ENCODE measurements around the gene HEPH.

Gene HEPH

GRCh38 chrX:66162331-66162822, 1.7 kb upstream of the HEPH start:
- peaks cover 2% of the 10 kb centered on the region; the same call in 1 of the 2 replicates for H3K9me3 ChIP-seq (ENCODE audit: control insufficient read depth, insufficient read depth, low read depth, low read length)
- peaks cover 2% of the 10 kb centered on the region; the same call in 1 of the 2 replicates for H3K36me3 ChIP-seq (ENCODE audit: control insufficient read depth, insufficient read depth, low read length)
- no peak overlapping the region for H3K27ac ChIP-seq (ENCODE audit: low read depth, low read length)
- no peak overlapping the region for H3K9ac ChIP-seq (ENCODE audit: low read length)
- H3K27me3 ChIP-seq (ENCODE audit: control insufficient read depth, insufficient read depth, low read length): no peaks in the 10 kb centered on the region
- H3K4me1 ChIP-seq (ENCODE audit: control insufficient read depth, insufficient read depth, low read length): peaks cover 4% of the 10 kb centered on the region; the same call in 1 of the 2 replicates
- H3K4me3 ChIP-seq (ENCODE audit: low read depth, low read length): no peak overlapping the region

- peaks cover 2% of the 10 kb centered on the region; the same call in 1 of the 2 replicates for H3K9me3 ChIP-seq (ENCODE audit: control insufficient read depth, insufficient read depth, low read depth, low read length)
- H3K27me3 ChIP-seq (ENCODE audit: control insufficient read depth, insufficient read depth, low read length): no peaks in the 10 kb centered on the region
- H3K27ac ChIP-seq (ENCODE audit: low read depth, low read length): no peak overlapping the region
- H3K36me3 ChIP-seq (ENCODE audit: control insufficient read depth, insufficient read depth, low read length): peaks cover 10% of the 10 kb centered on the region; the same call in 1 of the 2 replicates
- peaks cover 4% of the 10 kb centered on the region; the same call in 1 of the 2 replicates for H3K4me1 ChIP-seq (ENCODE audit: control insufficient read depth, insufficient read depth, low read length)
- no peak overlapping the region for H3K4me3 ChIP-seq (ENCODE audit: low read depth, low read length)
- H3K9ac ChIP-seq (ENCODE audit: low read length): no peak overlapping the region
These were observed 600 bp upstream of the HEPH start for GRCh38 chrX:66163447-66163846.

- peak overlapping the region; percentile 78 for H3K9ac ChIP-seq (ENCODE audit: low read length)
- H3K36me3 ChIP-seq (ENCODE audit: control insufficient read depth, insufficient read depth, low read length): peaks cover 10% of the 10 kb centered on the region; the same call in 1 of the 2 replicates
- peak overlapping the region; percentile 82 for H3K4me3 ChIP-seq (ENCODE audit: low read depth, low read length)
- peaks cover 4% of the 10 kb centered on the region; the same call in 1 of the 2 replicates for H3K4me1 ChIP-seq (ENCODE audit: control insufficient read depth, insufficient read depth, low read length)
- no peaks in the 10 kb centered on the region for H3K27me3 ChIP-seq (ENCODE audit: control insufficient read depth, insufficient read depth, low read length)
- H3K27ac ChIP-seq (ENCODE audit: low read depth, low read length): peak overlapping the region; percentile 58; the same call in 1 of the 2 replicates
- H3K9me3 ChIP-seq (ENCODE audit: control insufficient read depth, insufficient read depth, low read depth, low read length): peaks cover 2% of the 10 kb centered on the region; the same call in 1 of the 2 replicates
These were observed 423 bp downstream of the HEPH start for GRCh38 chrX:66164470-66164869.

- peaks cover 10% of the 10 kb centered on the region; the same call in 1 of the 2 replicates for H3K36me3 ChIP-seq (ENCODE audit: control insufficient read depth, insufficient read depth, low read length)
- peaks cover 4% of the 10 kb centered on the region; the same call in 1 of the 2 replicates for H3K4me1 ChIP-seq (ENCODE audit: control insufficient read depth, insufficient read depth, low read length)
- no peak overlapping the region for H3K9ac ChIP-seq (ENCODE audit: low read length)
- peak overlapping the region; percentile 82 for H3K4me3 ChIP-seq (ENCODE audit: low read depth, low read length)
- H3K27ac ChIP-seq (ENCODE audit: low read depth, low read length): 0 out of 2 replicates have a peak overlapping the region, but pooled peaks have one; percentile 58
- H3K27me3 ChIP-seq (ENCODE audit: control insufficient read depth, insufficient read depth, low read length): no peaks in the 10 kb centered on the region
- peaks cover 2% of the 10 kb centered on the region; the same call in 1 of the 2 replicates for H3K9me3 ChIP-seq (ENCODE audit: control insufficient read depth, insufficient read depth, low read depth, low read length)
These were observed 884 bp downstream of the HEPH start for GRCh38 chrX:66164931-66165330.

GRCh38 chrX:66166671-66167070, 2.6 kb downstream of the HEPH start:
- Histone ChIP-seq H3K27me3 (ENCODE audit: control insufficient read depth, insufficient read depth, low read length) (no peaks in the 10 kb centered on the region), H3K27ac (ENCODE audit: low read depth, low read length) (no peak overlapping the region), H3K9ac (ENCODE audit: low read length) (no peak overlapping the region), H3K9me3 (ENCODE audit: control insufficient read depth, insufficient read depth, low read depth, low read length) (no peaks in the 10 kb centered on the region; the same call in 1 of the 2 replicates), H3K4me1 (ENCODE audit: control insufficient read depth, insufficient read depth, low read length) (peaks cover 4% of the 10 kb centered on the region; the same call in 1 of the 2 replicates), H3K4me3 (ENCODE audit: low read depth, low read length) (no peak overlapping the region), H3K36me3 (ENCODE audit: control insufficient read depth, insufficient read depth, low read length) (peaks cover 16% of the 10 kb centered on the region)

GRCh38 chrX:66167431-66167830, 3.4 kb downstream of the HEPH start:
- peaks cover 4% of the 10 kb centered on the region; the same call in 1 of the 2 replicates for H3K4me1 ChIP-seq (ENCODE audit: control insufficient read depth, insufficient read depth, low read length)
- no peaks in the 10 kb centered on the region for H3K27me3 ChIP-seq (ENCODE audit: control insufficient read depth, insufficient read depth, low read length)
- no peak overlapping the region for H3K27ac ChIP-seq (ENCODE audit: low read depth, low read length)
- H3K4me3 ChIP-seq (ENCODE audit: low read depth, low read length): no peak overlapping the region
- H3K9me3 ChIP-seq (ENCODE audit: control insufficient read depth, insufficient read depth, low read depth, low read length): no peaks in the 10 kb centered on the region; the same call in 1 of the 2 replicates
- no peak overlapping the region for H3K9ac ChIP-seq (ENCODE audit: low read length)
- H3K36me3 ChIP-seq (ENCODE audit: control insufficient read depth, insufficient read depth, low read length): peaks cover 24% of the 10 kb centered on the region

- no peaks in the 10 kb centered on the region for H3K27me3 ChIP-seq (ENCODE audit: control insufficient read depth, insufficient read depth, low read length)
- H3K9ac ChIP-seq (ENCODE audit: low read length): no peak overlapping the region
- peaks cover 49% of the 10 kb centered on the region for H3K36me3 ChIP-seq (ENCODE audit: control insufficient read depth, insufficient read depth, low read length)
- no peaks in the 10 kb centered on the region for H3K4me1 ChIP-seq (ENCODE audit: control insufficient read depth, insufficient read depth, low read length)
- no peak overlapping the region for H3K27ac ChIP-seq (ENCODE audit: low read depth, low read length)
- H3K9me3 ChIP-seq (ENCODE audit: control insufficient read depth, insufficient read depth, low read depth, low read length): peaks cover 38% of the 10 kb centered on the region
- H3K4me3 ChIP-seq (ENCODE audit: low read depth, low read length): no peak overlapping the region
These were observed 12.1 kb downstream of the HEPH start for GRCh38 chrX:66176134-66176533.

- Histone ChIP-seq H3K27ac (ENCODE audit: low read depth, low read length) (no peak overlapping the region), H3K27me3 (ENCODE audit: control insufficient read depth, insufficient read depth, low read length) (no peaks in the 10 kb centered on the region), H3K9me3 (ENCODE audit: control insufficient read depth, insufficient read depth, low read depth, low read length) (peaks cover 5% of the 10 kb centered on the region; the same call in 1 of the 2 replicates), H3K36me3 (ENCODE audit: control insufficient read depth, insufficient read depth, low read length) (peaks cover 61% of the 10 kb centered on the region), H3K9ac (ENCODE audit: low read length) (no peak overlapping the region), H3K4me1 (ENCODE audit: control insufficient read depth, insufficient read depth, low read length) (peaks cover 6% of the 10 kb centered on the region; the same call in 1 of the 2 replicates), H3K4me3 (ENCODE audit: low read depth, low read length) (no peak overlapping the region)
These were observed 27.5 kb downstream of the HEPH start for GRCh38 chrX:66191563-66191962.

- H3K27me3 ChIP-seq (ENCODE audit: control insufficient read depth, insufficient read depth, low read length): no peaks in the 10 kb centered on the region
- no peaks in the 10 kb centered on the region for H3K4me1 ChIP-seq (ENCODE audit: control insufficient read depth, insufficient read depth, low read length)
- no peak overlapping the region for H3K4me3 ChIP-seq (ENCODE audit: low read depth, low read length)
- H3K27ac ChIP-seq (ENCODE audit: low read depth, low read length): no peak overlapping the region
- H3K9me3 ChIP-seq (ENCODE audit: control insufficient read depth, insufficient read depth, low read depth, low read length): peaks cover 2% of the 10 kb centered on the region; the same call in 1 of the 2 replicates
- peaks cover 61% of the 10 kb centered on the region for H3K36me3 ChIP-seq (ENCODE audit: control insufficient read depth, insufficient read depth, low read length)
- H3K9ac ChIP-seq (ENCODE audit: low read length): no peak overlapping the region
These were observed 29.8 kb downstream of the HEPH start for GRCh38 chrX:66193821-66194220.

GRCh38 chrX:66200050-66200664, 36.1 kb downstream of the HEPH start:
- Histone ChIP-seq H3K27ac (ENCODE audit: low read depth, low read length) (no peak overlapping the region), H3K9ac (ENCODE audit: low read length) (no peak overlapping the region), H3K4me1 (ENCODE audit: control insufficient read depth, insufficient read depth, low read length) (no peaks in the 10 kb centered on the region; the same call in 1 of the 2 replicates), H3K27me3 (ENCODE audit: control insufficient read depth, insufficient read depth, low read length) (no peaks in the 10 kb centered on the region), H3K36me3 (ENCODE audit: control insufficient read depth, insufficient read depth, low read length) (peaks cover 39% of the 10 kb centered on the region), H3K9me3 (ENCODE audit: control insufficient read depth, insufficient read depth, low read depth, low read length) (peaks cover 4% of the 10 kb centered on the region; the same call in 1 of the 2 replicates), H3K4me3 (ENCODE audit: low read depth, low read length) (no peak overlapping the region)
